HL-60 (cell line): ENCODE measurements around the gene TMEM184B.

Experiments used
- CTCF ChIP-seq: IDR thresholded peaks from one replicate; pipeline ENCODE4 v1.5.1; 2011; ENCODE audit warnings: low read length, control low read depth, inconsistent platforms; ENCODE audit not compliant: insufficient read depth
- REST ChIP-seq: IDR thresholded peaks from 2 replicates; pipeline ENCODE4 v1.6.1; 2012; ENCODE audit warnings: low read depth; ENCODE audit not compliant: insufficient replicate concordance

GRCh38 chr22:38295863-38296262 is 23.1 kb upstream of the TMEM184B start:
- no peak for TF ChIP-seq CTCF
- no peak for TF ChIP-seq REST
